ENCODE measurements around the gene LRP8.
"Not testable (repeated sequence)": the region's sequence is repeated elsewhere in the genome, so short reads cannot be mapped to it uniquely, and the experiment has no call there.

Gene LRP8

DNA sequence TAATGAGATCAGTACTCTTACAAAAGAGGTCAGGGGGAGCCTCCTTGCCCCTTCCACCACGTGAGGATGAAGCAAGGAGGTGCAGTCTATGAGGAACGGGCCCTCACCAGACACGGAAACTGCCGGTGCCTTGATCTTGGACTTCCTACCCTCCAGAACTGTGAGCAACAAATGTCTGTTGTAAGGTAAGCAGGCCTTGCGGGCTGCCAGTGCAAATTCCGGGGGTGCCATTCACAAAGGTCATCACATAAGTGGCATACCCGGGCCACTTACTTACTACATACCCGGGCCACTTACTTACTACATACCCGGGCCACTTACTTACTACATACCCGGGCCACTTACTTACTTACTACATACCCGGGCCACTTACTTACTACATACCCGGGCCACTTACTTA, 44.7 kb downstream of the LRP8 start:
- DNase-seq (ENCODE audit: low spot score): not testable (repeated sequence)

DNA sequence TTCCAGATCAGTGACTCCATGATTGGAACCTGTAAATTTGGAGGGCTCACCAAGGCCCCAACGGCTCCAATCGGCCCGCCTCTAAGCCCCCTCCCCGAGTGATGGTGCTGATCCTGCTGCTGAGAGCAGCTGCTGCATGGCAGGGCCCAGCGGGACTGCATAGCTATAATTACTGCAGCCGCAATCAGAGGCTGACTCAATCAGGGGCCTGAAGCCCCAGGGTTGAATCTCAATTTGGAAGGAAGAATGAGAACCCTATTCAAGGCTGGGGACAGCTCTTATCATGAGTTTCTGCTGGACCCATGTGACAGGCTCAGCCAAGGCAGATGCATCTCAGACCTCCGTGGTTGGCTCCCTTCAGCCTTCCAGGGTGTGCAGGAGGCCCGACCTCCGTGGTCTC, 46.7 kb downstream of the LRP8 start:
- DNase-seq (ENCODE audit: low spot score): no peak

- DNase-seq (ENCODE audit: low spot score): no peak
These were observed 47.4 kb downstream of the LRP8 start for GRCh38 chr1:53280496-53280895.

DNA sequence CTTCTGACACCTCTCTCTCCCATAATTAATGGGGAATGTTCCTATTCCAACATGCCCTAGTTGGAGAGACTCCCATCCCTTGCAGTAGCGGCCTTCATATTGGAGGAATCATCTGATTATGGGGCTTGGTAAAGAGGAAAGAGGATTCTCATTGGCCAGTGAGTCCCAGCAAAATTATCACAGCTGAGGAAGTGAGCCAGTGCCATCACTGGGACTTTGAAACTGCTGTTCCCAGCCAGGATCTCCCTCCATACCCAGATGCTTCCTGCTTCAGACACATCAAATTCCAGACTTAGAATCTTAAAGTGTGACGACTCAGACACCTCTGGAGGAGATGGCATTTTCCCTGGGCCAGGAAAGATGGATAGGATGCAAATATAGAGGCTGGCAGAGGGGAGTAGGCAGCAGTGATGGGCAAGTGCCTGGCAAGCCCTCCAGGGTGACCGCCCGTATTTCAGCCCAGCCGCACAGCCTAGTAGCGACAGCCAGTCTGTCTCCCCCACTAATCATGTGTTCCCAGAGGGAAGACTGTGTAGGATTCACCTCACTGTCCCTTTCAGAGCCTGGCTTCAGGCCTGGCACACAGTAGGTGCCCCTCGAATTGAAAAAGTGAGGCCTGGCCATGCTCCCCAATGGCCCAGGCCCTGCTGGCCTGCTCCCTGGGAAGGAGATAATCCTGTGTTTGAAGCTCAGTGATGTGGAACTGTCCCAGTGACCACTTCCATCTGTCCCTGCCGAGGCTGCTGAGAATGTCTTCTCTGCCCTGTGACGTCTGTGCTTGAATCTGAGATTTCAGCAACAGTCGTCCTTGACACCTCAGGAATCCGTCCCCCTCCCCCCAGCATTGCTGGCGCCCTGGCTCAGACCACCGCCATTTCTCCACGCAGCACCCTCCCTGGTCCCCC, 48.3 kb downstream of the LRP8 start:
- no peak for DNase-seq (ENCODE audit: low spot score)

DNA sequence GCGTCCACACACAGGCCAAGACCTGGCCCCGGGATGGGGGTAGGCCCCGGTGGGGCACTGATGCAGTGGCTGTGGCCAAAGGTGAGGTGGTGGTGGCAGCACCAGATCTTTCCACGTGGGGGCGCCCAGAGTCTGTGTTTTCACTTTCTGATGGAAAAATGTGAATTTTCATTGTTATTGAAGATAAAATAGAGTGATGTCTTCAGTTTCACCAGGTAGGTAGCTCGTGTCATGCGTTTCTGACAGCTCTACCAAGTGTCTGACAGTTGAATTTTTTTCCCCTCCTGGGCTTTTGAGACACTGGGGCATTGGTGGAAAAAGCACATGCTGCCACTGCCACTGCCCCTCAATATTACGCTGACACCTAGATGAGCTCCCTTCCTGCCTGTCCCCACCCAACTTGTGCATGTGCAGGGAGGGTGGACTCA, 49.6 kb downstream of the LRP8 start:
- DNase-seq (ENCODE audit: low spot score): peak; percentile 50

DNA sequence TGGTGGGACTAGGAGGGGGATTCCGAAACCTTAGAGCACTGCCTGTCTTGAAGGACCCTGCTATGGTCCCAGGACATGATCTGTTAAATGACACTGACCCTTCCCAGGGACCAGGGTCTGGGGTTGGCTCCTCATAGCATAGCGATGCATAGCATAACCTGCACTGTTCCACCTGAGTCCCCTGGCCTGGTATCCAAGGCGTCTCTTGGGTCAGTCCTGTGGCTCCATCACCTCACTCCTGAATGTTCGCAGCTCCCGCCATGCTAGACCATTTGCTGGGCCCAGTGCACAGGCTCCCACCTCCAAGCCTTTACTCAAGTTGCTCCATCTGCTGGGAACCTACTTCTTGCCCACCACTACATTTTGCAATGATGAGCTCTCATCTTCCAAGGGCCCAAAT, 50.5 kb downstream of the LRP8 start:
- no peak for DNase-seq (ENCODE audit: low spot score)

DNA sequence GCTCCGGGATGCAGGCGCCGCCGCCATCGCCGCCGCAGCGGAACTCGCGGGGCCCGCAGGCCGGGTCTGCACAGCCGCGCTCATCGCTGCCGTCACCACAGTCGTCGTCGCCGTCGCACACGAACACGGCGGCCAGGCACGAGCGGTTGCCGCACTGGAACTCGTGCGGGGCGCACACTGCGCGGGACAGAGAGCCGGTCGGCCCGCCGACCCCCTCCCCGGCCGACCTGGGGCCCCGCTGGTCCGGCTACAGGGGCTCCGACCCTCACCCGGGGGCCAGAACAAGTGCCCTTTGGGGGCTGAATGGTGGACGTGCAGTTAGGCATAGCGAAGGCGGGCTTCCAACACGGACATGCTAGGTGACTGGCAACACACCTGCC, 51.0 kb downstream of the LRP8 start:
- no peak for DNase-seq (ENCODE audit: low spot score)

DNA sequence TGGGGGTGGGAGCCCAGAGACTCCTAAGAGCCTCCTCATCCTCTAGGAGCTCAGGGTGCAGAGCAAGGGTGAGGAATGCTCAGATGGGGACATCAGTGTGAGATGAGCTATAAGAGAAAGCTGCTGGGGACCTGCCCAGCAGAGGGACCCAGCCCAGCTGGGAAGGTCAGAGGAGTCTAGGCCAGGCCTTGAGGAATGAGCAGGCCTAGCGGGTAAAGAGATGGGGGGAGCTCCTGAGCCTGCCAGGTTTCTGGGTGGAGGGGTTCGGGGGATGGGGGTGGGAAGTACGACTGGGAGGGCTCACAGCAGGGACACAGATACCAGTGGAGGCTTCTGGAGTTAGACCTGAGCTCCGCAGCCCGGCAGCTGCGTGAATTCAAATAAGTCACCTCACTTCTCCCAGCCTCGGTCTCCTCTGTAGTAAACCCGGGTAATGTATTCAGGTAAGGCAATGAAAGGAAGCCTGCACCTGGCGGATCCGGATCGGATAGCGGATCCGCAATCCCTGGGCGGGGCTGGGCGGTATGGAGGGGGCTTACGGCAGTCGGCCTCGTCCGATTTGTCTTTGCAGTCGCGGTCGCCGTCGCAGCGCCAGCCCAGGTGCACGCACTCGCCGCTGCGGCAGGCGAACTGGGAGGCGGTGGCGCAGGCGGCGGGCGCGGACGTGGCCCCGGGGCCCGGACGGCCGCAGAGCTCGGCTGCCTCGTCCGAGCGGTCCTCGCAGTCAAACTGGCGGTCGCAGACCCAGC, 51.5 kb downstream of the LRP8 start:
- DNase-seq (ENCODE audit: low spot score): no peak

DNA sequence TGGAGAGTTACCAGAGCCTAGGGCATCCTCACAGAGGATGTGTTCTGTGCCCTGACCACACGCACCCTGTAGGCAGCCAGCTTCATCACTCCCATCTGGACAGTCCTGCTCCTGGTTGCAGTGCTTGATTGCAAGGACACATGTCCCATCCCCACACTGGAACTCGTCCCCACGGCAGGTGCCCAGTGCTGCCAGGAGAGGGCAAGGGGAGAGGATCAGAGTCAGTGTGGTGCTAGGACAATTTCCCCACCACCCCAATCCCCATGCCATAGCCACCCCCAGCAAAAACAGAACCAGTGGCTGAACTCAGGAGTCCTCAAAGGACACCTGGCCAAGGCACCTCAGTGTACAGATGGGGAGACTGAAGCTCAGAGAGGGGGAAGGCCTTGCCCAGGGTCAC, 52.3 kb downstream of the LRP8 start:
- no peak for DNase-seq (ENCODE audit: low spot score)

DNA sequence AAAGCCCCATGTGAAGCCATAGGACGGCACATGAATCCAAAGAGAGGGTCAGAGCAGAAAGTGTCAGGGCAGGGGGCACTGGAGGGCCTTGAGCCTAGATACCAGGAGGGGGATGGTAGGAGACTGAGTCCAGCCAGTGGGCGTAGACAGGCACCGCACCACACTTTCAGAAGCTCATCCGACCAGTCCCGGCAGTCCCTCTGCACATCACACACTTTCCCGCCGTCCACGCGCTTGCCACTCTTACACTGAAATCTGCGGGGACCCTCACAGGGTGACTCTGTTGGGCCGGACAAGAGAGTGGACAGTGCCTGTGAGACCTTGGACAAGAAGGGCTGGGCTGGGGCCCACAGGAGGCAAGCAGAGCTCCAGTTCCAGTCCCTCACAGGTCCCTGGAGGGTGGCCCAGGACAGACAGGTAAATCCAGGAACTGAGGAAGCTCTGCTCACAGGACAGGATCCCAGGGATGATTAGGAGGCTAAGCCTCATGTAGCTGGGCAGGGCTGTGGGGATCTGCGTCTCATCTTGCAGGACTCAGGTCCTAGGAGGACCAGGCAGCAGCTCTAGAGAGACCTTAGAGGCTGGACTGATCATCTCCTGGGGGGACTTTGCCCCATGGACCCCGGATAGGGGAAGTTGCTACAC, 53.2 kb downstream of the LRP8 start:
- DNase-seq (ENCODE audit: low spot score): no peak

GRCh38 chr1:53274026-53274425, 53.8 kb downstream of the LRP8 start:
- no peak for DNase-seq (ENCODE audit: low spot score)

DNA sequence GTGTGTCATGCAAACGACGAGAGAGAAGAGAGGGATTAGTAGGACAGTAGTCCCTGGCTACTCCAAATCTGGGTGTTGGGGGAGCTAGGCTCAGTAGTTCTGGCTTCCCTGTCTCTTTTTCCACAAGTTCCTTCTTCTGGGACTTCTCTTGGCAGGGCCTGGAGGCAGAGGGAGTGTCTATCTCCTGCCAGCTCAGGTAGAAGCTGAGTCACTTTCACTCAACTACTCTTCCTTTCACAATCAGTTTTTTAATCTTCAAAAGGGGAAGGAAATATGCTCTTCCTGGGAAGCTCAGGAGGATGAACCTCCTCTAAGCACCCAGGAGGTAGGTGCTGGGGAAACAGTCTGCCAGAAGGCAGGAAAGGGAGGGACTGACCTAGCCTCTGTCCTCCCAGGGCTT, 54.3 kb downstream of the LRP8 start:
- DNase-seq (ENCODE audit: low spot score): no peak

DNA sequence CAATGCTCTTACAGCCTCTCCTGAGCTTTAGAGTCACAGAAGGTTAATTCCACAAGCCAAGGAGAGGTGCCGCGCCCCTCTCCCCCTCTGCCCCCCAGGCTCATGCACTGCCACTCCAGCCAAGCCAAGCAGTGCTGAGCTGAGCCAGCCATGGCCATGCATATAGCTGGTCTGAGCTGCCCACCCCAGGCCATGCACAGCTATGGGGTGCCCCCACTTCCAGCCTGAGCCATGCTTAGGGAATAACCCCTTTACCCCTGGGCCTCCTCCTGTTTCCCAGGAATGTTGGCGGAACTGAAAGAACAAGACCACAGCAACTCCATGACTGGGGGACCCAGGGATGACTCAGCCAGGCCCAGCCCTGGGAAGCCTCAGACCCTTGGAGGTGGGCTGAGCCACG, 55.5 kb downstream of the LRP8 start:
- no peak for DNase-seq (ENCODE audit: low spot score)

DNA sequence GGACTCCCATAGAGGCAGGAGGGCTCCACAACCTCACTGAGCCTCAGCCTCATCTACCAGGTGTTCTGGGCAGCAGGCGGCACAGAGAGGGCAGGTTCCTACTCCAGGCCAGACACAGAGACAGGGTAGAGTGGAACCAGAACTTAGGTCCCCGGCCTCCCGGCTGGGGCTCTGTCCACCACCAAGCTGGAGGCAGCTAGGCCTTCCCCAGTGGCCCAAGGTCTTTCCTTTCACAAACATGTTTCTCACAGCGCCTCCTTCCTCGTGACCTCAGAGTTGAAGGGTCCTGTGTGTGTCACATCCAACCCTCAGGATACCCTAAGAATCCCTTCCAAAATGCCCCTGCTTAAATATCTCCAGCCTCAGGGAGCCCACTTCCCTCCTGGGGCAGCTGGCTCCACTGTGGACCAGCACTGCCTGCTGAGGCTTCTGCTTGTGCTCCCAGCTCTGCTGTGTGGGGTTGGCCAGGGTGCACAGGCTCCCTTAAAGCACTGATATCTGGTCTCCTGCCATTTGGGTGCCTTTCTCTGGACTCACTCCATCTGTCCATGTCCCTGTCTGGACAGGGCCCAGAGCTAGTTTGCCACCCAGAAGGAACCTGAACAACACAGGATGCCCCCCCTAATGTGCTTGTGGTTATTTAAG, 56.3 kb downstream of the LRP8 start:
- no peak for DNase-seq (ENCODE audit: low spot score)

DNA sequence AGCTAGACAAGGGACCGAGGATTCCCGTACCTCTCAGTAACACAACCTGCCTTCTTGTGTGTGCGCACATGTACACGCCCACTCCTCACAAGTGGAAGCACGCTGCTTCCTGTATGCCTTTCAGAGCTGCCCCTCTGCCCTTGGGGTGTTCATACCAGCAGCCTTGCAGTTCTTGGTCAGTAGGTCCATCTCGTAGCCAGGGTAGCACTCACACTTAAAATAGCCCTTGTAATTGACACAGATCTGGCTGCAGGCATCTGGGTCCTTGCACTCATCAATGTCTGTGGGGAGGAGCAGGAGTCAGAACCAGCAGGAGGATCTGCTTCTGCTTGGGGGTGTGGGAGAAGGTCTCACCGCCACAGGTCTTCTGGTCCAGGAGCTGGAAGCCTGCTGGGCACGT, 57.0 kb downstream of the LRP8 start:
- no peak for DNase-seq (ENCODE audit: low spot score)

DNA sequence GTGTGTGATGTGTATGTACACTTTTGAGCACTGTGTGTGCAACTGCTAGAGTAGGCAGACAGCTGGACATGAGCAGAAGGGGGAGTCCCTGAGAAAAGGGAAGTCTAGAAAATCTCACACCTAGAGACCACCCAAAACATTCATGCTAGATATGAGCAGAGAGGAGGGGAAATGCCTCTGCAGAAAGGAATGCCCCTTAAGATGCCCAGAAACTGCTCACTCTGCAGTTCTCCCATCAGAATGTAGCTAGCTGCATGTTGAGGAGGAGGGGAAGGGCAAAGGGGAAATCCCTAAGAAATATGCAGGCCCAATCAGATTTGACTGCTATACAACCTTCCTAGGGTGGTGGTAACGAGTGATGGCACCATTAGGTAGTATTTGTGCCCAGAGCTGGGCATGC, 57.8 kb downstream of the LRP8 start:
- DNase-seq (ENCODE audit: low spot score): no peak

DNA sequence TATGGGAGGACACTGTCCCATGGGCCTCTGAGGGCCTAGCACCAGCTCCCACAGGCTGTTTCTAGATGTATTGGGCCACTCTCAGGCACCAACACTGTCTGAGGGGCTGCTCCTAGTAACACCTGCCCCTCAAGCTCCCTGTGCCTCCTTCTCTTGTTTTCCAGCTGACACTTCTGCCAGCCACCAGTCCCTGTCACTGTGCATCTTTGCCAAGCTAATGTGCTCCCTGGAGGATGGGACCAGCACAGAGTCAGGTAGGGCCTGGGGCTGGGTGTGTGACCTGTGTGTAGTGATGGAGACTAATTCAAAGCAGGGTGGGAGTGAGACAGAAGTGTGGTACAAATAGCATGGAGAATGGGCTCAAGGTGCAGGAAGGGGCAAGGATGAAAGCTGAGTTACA, 60.1 kb downstream of the LRP8 start:
- DNase-seq (ENCODE audit: low spot score): no peak

DNA sequence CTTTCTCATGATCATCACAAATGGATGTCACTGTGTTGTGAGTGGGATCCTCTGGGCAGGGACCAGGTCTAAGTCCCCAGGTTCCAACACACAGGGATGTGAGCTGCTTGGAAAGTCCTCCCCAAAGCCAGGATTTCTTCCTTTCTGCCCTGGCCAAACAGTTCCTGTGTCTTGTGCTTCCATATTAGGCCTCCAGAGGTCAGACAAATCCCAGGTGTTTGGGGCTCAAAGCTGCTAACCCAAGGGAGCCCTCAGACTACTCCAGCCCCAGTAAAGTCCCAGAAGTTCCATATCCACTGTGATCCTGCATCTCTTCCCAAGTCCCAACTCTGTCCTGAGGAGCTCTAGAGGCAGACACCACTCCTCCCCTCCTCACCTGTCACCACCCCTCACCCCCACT, 61.8 kb downstream of the LRP8 start:
- no peak for DNase-seq (ENCODE audit: low spot score)

GRCh38 chr1:53265581-53265980, 62.3 kb downstream of the LRP8 start:
- no peak for DNase-seq (ENCODE audit: low spot score)

- DNase-seq (ENCODE audit: low spot score): no peak
These were observed 63.8 kb downstream of the LRP8 start for GRCh38 chr1:53264048-53264447.

- DNase-seq (ENCODE audit: low spot score): no peak
These were observed 65.9 kb downstream of the LRP8 start for GRCh38 chr1:53262000-53262399.

- no peak for DNase-seq (ENCODE audit: low spot score)
These were observed 67.1 kb downstream of the LRP8 start for GRCh38 chr1:53260631-53261247.
